Measurements from ENCODE around the gene RIBC2.

DNA sequence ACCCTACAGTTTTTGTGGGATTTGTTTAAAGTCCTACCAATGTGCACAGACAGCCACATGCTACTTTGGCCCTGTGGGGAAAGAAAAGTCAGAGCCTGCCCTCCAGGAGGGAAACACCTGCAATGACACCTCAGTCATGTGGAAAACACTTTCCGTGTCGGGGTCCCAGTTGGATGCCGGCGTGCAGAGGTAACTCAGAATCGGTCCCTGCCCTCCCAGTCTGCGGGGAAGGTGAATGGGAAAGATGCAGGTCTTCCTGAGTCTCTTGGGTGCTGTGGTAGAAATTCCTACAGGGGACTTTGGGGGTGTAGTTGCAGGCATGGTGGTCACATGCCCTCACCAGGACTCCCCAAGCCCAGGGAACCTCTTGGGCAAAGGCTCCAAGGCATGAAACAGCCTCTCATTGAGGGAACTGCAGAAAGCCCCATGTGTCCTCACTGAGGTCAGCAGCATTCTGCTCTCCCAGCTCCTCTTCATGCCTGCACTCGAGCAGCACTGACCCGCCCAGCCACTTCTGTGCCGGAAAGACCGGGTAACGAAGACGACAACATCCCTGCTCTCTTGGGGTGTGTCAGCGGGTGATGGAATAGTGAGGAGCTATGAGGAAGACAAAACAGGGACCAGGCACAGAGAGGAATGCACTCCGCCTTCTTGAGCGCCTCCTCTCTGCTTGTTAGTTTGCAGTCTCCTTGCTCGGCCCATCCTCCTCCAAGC is 4.7 kb downstream of the RIBC2 start:
- TF ChIP-seq, protein P1, sequence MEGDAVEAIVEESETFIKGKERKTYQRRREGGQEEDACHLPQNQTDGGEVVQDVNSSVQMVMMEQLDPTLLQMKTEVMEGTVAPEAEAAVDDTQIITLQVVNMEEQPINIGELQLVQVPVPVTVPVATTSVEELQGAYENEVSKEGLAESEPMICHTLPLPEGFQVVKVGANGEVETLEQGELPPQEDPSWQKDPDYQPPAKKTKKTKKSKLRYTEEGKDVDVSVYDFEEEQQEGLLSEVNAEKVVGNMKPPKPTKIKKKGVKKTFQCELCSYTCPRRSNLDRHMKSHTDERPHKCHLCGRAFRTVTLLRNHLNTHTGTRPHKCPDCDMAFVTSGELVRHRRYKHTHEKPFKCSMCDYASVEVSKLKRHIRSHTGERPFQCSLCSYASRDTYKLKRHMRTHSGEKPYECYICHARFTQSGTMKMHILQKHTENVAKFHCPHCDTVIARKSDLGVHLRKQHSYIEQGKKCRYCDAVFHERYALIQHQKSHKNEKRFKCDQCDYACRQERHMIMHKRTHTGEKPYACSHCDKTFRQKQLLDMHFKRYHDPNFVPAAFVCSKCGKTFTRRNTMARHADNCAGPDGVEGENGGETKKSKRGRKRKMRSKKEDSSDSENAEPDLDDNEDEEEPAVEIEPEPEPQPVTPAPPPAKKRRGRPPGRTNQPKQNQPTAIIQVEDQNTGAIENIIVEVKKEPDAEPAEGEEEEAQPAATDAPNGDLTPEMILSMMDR (conservative IDR thresholded peaks at IDR 0.05; ENCODE audit: low read depth, low read length), result no peak
- TF ChIP-seq EZH2phosphoT487 (IDR thresholded peaks at IDR 0.05; ENCODE audit: borderline replicate concordance, low read length), result no peak

Measured in PC-3 (cell line).